KG1 (cell line): ENCODE data around the gene MGMT.

Source experiments
- DNase-seq: peaks from one replicate; lab custom pipeline; 2025; lab: John Stamatoyannopoulos, UW

The MGMT gene

DNA sequence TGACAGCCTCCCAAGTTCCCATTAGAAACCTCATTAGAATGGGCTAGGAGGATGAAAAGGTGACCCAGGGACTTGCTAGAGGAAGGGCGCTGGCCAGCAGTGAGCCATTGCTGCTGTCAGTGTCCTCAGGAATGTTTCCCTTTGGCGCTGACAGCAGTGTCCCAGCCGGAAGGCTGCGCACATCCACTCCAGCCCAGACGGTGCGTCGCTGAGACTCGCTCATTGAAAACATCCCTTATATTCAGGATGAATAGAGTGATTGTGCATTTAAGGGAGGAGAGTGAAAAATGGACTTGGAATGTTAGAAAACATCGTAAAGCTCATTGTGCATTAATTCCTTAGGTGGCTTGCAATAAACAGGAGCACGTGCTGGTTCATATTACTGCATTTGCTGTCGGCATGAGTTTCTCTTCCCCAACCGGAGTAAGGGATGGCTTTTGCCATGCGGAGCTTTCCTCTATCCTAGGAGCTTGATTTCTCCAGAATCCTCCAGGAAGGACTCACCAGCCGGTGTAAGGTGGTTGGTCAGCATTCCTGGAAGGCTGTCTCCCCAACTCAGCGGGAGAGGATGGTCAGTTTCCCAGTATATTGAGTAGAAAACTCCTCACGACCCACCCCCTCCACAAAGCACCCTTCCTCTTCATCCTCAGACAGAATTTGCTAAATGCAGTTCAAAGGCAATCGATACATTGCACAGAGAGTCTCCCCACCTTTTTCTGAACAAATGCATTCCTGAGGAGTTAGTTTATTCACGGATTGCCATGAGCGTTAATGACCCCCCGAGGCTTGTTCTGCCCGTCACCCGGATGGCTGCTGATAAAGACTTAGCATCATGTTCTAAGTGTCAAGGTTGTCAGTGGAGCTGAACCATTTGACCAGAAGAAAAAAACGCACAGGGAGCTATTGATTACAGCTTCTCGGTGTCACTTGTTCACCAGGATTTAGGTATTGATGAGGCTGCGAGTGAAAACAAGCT lies 295.2 kb downstream of the MGMT start:
- DNase-seq = no peak

DNA sequence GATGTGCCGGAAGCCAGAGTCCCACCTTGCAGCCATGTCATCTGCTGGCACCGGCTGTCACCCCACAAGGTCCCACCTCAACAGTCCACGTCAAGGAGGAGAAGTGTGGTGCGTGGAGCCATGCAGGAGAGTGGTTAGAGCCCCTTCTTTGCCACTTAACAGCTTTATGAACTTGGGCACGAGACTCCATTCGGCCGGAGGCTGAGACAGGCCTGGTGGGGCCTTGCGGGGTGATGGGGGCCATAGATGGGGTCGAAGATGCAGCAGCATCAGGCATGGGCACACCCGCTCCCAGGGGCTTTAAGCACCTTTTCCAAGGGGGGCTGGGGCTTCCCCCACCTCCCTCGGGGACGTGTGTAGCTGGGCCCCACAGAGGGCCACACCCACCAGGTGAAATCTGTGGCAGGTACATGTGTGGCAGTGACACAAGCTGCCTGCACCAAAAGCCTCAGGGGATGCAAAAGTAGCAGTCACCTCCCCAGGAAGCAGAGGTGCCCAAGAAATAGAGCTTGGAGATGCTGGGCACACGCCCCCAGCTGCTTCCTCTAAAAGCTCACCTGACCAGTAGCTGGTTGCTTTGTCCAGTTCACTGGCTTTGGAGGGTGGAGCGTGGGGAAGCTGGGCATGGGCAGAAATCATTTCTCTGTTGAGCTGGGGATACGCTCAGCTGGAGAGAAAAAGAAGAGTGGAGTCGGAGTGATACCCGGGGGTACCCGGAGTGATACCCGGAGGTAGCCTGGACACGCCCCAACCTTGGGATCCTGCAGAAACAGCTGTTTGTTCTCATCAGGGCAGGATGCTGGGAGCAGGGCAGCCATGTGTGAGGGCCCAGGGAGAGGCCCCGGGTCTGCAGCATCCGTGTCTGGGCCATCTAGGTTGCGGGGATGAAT lies 297.2 kb downstream of the MGMT start:
- DNase-seq = no peak

DNA sequence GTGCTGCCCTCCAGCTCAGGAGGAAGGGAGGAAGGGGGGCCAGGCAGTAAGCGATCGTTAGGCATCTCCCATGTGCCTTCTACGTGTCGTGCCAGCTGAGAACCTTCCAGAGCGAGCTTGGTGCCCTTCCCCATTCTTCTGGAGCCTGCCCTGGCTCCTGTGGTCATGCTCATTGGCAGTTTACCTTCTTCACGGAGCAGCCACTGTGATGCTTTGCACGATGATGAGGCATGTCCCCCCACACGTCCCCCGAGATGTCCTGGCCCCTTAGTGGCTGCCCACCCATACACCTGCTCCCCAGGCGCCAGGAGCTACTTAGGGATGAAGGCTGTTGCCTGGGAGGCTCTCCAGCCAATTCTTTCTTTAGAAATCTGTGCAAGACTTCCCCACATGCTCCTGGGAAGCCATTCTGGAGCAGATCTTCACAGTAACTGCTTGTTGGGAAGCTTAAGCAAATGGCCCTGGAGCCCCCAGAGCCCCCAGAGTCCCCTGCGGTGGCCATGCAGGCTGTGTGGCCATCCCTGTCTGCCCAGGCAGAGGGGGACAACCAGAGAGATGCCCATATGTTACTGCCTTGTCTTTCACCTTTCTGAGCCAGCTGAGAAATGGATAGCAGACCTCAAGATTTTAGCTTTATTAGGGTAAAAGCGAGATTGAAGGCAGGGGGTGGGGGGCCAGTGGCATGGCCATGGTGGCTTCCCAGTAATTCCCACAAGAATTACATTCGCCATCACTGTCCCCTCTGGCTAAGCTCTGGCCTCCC lies 298.0 kb downstream of the MGMT start:
- no peak for DNase-seq

DNA sequence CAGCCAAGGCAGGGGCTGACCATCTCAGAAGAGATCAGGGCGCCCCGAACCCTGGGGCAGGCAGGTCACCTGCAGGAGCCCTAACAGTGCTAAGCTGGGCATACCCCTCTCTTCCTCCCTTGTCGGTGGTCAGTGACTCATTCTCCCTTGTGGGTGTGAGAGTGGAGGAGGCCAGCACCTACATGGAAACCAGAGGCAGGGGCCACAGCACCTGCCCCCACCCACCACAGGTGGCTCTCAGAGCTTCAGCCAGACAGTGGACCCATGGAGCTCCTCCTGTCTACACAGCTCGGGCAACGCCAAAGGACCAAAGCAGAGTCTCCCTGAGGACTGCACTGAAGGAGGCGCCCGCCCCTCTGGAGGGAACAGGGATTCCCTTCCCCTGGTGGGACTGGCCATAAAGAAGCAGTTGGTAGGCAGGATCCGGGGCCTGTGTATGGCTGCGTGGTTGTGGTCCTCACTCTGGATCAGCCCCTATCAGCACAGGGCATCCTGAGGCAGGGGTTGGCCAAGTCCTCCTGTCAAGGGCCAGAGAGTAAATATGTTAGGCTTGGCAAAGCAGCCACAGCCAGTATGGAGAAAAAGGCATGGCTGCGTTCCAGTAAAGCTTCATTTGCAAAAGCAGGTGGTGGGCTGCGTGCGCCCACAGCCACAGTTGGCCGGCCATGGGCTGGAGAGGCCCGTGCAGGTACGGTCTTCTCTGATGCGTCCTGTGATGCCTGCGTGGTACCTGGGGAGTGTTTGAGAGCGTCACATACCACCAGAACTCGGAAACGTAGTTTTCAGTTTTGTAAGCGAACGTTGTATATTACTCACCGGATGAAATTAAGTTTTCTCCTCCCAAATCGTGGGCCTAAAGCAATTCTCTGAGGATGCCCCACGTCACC lies 298.9 kb downstream of the MGMT start:
- DNase-seq = no peak

DNA sequence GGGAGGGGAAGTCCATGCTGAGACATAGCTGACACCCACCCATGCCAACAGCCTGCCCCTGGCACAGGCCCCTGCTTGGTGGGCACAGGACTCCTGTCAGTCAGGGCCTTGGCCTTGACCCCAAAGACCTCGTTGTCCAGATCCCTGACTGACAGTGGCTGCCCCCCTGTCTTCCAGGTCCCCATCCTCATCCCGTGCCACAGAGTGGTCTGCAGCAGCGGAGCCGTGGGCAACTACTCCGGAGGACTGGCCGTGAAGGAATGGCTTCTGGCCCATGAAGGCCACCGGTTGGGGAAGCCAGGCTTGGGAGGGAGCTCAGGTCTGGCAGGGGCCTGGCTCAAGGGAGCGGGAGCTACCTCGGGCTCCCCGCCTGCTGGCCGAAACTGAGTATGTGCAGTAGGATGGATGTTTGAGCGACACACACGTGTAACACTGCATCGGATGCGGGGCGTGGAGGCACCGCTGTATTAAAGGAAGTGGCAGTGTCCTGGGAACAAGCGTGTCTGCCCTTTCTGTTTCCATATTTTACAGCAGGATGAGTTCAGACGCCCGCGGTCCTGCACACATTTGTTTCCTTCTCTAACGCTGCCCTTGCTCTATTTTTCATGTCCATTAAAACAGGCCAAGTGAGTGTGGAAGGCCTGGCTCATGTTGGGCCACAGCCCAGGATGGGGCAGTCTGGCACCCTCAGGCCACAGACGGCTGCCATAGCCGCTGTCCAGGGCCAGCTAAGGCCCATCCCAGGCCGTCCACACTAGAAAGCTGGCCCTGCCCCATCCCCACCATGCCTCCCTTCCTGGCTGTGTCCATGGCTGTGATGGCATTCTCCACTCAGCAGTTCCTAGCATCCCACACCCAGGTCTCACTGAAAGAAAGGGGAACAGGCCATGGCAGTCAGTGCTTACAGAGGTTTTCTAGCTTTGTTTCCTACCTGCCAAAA lies 299.8 kb downstream of the MGMT start:
- DNase-seq = no peak

DNA sequence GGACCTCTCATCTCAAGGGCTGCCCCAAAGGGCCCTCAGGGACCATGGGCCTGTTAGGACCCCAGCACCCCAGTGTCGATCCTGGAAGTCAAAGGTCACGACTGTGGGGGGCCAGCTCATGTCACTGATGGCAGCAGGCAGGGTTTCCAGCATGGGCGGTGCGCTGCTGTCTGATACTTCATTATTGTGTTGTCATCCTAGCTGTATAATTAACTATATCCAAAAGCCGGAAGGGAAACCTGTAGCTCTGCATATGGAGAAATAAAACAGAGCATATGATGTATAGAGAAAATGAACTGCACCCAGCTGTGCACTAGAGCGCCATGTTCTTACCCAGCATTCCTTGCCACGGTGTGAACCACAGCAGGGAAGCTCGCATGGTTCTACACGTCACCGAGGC lies 300.7 kb downstream of the MGMT start:
- DNase-seq = no peak

DNA sequence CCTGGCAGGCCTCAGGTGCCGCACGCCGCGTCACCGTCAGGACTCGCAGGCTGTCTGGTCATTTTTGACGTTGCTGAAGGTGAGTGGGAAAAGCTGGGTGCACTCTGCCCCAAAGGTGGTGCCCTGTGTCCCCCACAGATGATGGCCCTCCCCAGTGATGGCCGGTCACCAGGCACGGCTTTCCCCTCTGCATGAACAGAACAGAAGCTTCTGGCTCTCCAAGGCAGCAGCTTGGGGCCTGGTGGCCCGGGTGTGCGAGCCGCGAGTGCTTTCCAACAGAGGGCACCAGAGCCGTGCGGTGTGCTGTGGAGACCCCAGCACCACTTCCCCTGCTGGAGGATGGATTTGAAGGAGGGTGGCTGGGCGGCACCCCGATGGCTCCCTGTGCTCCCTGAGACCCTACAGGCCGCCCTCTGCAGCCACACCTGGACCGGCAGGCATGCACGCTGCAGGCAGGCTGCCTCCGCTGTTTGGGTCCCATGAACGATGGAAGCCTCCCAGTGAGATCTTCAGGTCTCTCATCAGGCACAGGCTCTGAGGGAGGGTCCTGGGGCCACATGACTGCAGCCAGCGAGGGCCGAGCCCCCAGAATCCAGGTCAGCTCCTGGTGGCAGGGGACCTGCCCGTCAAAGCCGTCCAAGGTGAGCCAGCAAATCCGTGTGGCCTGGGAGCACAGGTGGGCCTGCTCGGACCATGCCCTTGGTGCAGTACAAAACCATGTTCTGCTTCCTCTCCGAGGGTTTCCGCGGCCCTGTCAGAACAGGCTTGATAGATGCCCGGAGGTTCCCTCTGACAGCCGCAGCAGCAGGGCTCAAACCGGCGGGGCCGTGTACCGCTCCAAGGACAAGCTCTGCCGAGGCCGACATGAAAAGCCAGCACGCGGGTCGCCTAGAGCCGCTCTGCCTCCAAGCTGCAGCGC lies 301.7 kb downstream of the MGMT start:
- no peak for DNase-seq

DNA sequence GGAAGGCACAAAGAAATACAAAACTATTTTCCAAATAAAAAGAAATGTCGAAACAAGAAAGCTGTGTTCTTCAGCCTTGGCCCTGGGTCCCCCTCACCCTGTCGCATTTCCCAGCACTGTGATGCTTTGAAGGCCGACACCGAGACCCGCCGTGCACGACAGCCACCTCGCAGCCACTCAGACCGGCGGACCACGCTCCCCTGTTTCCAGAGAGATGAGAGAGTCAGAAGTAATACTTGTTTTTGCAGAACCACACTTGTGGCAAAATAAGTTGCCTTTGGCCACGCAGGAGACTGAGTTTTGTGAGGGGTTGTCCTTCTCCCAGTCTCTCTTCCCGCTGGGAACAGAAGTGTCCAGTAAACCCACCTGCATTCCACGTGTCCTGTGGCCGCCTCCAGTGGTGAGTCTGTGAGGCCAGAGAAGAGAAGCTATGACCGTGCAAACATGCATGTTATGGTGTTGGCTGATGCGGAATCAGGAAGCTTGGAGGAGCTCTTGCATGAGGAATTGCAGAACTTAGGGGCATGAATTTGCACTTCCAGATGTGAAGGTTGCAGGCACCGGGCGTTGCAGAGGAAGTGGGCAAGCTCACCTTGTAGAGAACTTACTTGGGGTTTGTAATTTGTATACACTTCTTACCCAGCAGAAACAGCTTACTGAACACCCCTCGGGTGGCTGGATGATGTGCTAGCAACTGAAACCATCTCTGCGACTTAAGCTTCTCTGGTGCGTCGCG lies 302.5 kb downstream of the MGMT start:
- DNase-seq = no peak

DNA sequence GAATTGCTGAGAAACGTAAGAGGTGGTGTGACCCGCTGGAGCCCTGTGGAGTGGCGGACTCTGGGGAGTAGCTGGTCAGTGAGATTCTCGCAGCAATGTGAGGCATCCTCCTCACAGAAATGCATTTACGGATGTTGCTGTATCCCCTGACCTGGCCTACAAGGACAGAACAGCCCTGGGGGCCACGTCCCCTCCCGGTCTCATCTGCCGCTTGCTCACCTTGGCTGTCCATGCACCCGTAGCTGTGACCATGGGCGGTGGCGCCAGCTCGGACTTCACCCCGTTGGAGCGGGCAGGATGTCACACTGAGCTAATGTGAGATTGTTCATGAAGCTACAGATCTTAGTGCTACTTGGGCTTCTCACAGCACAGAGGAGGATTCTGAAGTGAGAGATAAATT lies 303.2 kb downstream of the MGMT start:
- no peak for DNase-seq

DNA sequence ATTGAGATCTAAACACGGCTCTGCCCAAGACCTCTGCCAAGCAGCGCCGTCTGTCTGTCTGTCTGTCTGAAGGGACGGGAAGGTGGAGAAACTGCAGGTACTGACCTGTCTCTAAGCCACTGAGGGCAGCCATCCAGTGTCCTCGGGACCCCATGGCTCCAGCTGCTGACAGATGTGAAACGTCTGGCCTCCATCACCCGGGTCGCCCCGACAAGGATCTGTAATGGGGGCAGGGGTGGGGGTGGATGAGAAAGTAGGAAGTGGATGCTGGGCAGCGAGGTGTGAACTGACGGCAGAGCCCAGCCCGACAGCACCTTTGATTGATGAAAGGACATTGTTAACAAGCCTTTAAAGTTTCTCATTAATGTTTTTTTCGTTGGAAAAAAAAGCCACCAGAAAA lies 304.0 kb downstream of the MGMT start:
- DNase-seq = no peak

DNA sequence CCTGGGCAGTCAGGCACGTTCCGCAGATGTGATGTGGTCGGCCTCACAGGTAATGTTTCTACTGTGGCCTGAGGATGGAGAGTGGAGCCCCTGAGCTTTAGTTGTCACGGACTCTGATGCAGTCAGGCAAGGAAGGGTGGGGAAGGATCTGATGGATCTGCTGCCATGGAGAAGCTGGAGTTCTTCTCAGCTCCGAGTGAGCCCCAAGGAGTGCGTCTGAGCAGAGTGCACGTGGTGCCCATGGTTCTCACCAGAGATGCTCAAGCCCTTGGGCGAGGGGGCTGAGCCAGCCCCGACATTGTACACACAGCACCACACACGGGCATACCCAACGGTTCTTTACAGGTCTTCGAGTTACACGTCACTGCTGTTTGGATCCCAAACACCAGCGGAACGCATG lies 304.5 kb downstream of the MGMT start:
- DNase-seq = no peak

DNA sequence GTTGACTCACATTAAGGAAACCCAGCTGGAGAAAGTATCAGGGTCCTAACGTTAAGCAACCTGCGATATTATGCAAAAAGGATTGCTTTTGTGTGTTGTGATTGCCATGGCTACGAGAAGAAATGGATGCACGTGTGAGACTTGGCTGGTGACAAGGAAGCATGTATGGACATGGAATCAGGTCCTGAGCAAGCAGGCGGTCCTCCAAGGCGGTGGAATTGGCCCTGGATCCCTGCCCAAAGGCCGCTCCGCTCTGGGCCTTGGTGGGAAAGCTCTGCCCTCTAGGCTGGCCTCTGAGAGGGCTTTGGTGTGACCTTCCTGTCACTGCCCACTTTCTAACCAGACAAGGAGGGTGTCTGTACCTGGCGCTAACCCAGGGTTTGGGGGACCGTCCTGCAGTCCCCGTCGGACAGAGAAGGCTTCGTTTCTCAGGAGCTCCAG lies 305.0 kb downstream of the MGMT start:
- DNase-seq = no peak

DNA sequence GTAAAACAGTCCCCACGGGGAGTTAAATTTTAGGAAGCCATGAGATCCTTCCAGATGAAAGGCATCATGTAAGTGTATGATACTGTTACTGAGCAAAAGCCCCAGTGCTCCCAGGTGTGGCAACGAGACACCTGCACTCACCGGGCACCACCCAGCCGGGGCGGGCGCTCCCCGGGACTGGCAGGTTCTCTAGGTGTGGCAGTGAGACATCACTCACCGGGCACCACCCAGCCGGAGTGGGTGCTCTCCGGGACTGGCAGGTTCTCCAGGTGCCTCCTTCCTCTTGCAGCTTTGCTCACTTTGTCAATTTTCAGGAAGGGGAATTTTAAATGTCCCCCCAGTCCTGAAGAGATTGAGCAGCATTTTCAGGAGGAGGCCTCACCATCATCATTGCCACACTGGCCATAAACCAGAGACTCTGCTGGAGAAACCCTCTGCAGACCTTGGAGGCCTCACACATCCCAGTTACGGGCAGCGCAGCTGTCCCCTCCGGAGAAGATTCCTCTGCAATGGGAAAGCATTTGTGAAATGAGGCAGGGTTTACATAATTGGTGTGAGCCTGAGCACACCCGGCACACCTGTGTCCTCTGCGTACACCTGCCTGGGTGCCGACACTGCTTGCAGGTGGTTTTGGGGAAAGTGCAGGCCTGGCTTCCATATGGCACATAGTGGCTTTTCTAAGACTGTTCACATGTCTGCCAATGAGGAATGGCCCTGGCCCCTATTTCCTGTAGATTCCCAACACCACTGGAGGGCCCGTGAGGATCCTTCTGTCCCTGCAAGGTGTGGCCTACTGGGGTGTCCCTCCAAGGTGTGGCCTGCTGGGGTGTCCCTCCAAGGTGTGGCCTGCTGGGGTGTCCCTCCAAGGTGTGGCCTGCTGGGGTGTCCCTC lies 305.7 kb downstream of the MGMT start:
- no peak for DNase-seq

DNA sequence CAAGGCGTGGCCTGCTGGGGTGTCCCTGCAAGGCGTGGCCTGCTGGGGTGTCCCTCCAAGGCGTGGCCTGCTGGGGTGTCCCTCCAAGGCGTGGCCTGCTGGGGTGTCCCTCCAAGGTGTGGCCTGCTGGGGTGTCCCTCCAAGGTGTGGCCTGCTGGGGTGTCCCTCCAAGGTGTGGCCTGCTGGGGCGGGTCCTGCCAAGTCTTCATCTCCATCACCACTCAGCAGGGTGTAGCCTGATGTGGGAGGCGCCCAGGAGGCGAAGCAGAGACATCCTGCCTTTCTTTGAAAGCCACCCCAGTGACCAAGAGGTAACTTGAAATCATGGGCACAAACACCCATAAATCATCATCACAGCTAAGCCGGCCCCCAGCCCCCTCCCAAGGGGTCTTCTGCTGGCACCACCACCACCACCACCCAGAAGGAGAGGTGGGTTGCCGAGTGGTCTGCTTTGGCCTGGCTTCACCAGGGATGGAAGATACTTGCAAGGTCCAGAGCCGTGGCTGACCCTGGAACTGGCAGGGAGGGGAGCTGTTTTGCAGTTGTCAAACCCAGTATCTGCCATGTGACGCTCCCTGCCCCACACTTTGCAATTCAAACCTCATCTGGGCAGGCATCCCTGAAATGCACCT lies 306.4 kb downstream of the MGMT start:
- DNase-seq = no peak

DNA sequence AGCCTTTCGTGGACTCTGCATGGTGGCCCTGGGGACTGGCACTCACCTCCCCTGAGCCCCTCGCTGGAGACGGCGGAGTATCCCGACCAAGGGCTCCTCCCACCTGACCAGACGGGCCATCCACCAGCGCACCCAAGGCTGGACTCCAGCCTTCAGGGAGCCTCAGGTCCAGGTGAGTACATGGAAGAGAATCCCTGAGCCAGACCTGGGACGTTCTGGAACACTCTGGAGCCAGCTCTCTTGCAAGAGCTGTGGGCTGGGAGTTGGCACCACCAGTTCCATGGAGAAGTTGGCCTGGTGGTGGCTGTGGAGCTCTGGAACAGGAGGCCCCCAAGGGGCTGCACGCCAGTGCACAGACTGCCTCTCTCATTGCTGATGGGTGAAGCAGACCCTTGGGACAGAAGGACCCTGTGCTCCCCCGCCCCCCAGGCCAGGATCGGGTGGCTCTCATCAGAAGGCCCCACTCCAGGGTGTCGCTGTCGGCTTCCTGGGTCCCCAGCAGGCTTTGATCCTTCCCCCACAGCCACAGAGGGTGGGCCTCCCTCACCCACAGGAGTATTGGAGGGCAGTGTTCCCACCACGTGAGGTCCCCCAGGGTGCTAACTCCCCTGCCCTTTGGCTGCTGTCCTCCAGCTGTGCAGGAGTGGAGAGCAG lies 307.2 kb downstream of the MGMT start:
- no peak for DNase-seq
